Peyer's patch (tissue), 4 donors: ENCODE results near the gene FGGY. TPM values are rescaled to one million over a fixed set of nuclear protein-coding genes. Genes with fewer than 3 reads are reported as not detected.

Experiments used
- DNase-seq, 3 donors: peaks; one replicate each; pipeline ENCODE4 v3.0.0-alpha.2; 2017 to 2019
- H3K27ac ChIP-seq, 4 donors: fragments of 200-600 bp; sonication (generic); one replicate each; pipeline ENCODE4 v1.5.1; 2016 to 2019
- H3K27me3 ChIP-seq, 2 donors: fragments of 200-600 bp; sonication (generic); one replicate each; pipeline ENCODE4 v1.5.1; 2019
- H3K36me3 ChIP-seq, 3 donors: fragments of 200-600 bp; sonication (generic); one replicate each; pipeline ENCODE4 v1.5.1; 2016 to 2019
- H3K4me1 ChIP-seq, 4 donors: fragments of 200-600 bp; sonication (generic); one replicate each; pipeline ENCODE4 v1.5.1; 2016 to 2019
- H3K4me3 ChIP-seq, 4 donors: fragments of 200-600 bp; sonication (generic); 1 replicate in 3 of 4; 2 replicates in 1 of 4; pipeline ENCODE4 v1.5.1; 2016 to 2019; ENCODE audit warnings: mild to moderate bottlenecking in 1 of 4
- H3K9me3 ChIP-seq, 4 donors: fragments of 200-600 bp; sonication (generic); one replicate each; pipeline ENCODE4 v1.5.1; 2016 to 2019; ENCODE audit warnings: mild to moderate bottlenecking in 1 of 4
- POLR2A ChIP-seq, 2 donors: fragments of 450-650 bp; IDR thresholded peaks; one replicate each; pipeline ENCODE4 v1.5.1; 2017; ENCODE audit warnings: antibody characterized with exemption in 2 of 2, mild to moderate bottlenecking in 2 of 2, moderate library complexity in 2 of 2
- total RNA-seq, 4 donors: library from RNA; depleted of rRNA; stranded (reverse); fragments of >200 nt; gene quantifications; one replicate each; pipeline ENCODE4 v1.1.0, GENCODE V29; 2016
- TF ChIP-seq, protein P1 (sequence below), 6 experiments: fragments of 450-650 bp in 4 of 6; fragments of 200-600 bp in 2 of 6; sonication (generic) in 1 of 6; IDR thresholded peaks; one replicate each; pipeline ENCODE4 v1.5.1; 2017 to 2019; ENCODE audit warnings: antibody characterized with exemption in 6 of 6, mild to moderate bottlenecking in 3 of 6, moderate library complexity in 1 of 6

Gene FGGY
- total RNA-seq, 4 donors from 2014 or later, result 18.9 to 102 (median 33.6) TPM

DNA sequence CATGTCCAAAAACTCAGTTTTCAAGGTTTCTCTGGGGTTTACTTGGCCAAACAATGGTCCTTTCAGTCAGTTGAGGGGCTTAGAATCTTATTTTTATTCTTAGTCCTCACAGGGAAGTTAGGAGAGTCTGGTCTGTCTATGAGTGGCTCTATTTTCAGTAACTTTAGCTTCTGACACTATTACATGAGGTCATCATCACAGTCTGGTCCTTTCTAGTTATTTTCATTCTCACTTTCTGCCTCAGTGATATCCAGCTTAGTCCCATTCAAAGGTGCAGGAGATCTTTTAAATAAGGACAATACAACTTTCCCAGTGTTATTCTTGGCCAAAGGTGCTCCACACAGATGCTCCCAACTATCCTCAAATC lies 30.0 kb upstream of the FGGY start:
- no peaks in the 10 kb centered on the region for H3K36me3 ChIP-seq
- H3K27ac ChIP-seq, result peak overlapping the region in 1 of 4 donors; percentile 31
- H3K4me1 ChIP-seq, result no peaks in the 10 kb centered on the region
- DNase-seq, result no peak
- H3K4me3 ChIP-seq, result no peak overlapping the region
- H3K27me3 ChIP-seq, result no peaks in the 10 kb centered on the region
- TF ChIP-seq POLR2A (IDR thresholded peaks at IDR 0.05), result no peak
- TF ChIP-seq, protein P1, sequence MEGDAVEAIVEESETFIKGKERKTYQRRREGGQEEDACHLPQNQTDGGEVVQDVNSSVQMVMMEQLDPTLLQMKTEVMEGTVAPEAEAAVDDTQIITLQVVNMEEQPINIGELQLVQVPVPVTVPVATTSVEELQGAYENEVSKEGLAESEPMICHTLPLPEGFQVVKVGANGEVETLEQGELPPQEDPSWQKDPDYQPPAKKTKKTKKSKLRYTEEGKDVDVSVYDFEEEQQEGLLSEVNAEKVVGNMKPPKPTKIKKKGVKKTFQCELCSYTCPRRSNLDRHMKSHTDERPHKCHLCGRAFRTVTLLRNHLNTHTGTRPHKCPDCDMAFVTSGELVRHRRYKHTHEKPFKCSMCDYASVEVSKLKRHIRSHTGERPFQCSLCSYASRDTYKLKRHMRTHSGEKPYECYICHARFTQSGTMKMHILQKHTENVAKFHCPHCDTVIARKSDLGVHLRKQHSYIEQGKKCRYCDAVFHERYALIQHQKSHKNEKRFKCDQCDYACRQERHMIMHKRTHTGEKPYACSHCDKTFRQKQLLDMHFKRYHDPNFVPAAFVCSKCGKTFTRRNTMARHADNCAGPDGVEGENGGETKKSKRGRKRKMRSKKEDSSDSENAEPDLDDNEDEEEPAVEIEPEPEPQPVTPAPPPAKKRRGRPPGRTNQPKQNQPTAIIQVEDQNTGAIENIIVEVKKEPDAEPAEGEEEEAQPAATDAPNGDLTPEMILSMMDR (IDR thresholded peaks at IDR 0.05), result no peak
- no peaks in the 10 kb centered on the region for H3K9me3 ChIP-seq

DNA sequence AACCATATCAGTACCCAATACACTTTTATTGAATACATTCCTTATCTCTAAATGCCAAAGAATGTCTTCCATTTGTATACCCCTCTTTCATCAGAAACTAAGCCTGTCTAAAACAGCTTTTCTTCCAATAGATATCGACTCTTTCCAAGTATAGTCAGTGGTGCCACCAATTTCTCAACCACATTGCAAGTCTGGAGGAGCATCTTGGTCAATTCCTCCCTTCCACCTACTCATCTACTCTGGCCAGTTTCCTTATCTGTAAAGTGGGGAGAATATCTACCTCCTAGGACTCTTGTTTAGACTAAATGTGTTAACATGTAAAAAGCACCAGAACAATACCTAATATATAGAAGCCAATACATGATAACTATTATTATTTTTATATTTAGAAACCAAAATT lies 28.5 kb upstream of the FGGY start:
- Histone ChIP-seq H3K27ac (no peak overlapping the region), H3K4me3 (no peak overlapping the region), H3K4me1 (no peaks in the 10 kb centered on the region), H3K27me3 (no peaks in the 10 kb centered on the region), H3K9me3 (no peaks in the 10 kb centered on the region), H3K36me3 (no peaks in the 10 kb centered on the region)
- no peak for DNase-seq
- TF ChIP-seq, protein P1 (IDR thresholded peaks at IDR 0.05), result no peak
- TF ChIP-seq POLR2A (IDR thresholded peaks at IDR 0.05), result no peak

DNA sequence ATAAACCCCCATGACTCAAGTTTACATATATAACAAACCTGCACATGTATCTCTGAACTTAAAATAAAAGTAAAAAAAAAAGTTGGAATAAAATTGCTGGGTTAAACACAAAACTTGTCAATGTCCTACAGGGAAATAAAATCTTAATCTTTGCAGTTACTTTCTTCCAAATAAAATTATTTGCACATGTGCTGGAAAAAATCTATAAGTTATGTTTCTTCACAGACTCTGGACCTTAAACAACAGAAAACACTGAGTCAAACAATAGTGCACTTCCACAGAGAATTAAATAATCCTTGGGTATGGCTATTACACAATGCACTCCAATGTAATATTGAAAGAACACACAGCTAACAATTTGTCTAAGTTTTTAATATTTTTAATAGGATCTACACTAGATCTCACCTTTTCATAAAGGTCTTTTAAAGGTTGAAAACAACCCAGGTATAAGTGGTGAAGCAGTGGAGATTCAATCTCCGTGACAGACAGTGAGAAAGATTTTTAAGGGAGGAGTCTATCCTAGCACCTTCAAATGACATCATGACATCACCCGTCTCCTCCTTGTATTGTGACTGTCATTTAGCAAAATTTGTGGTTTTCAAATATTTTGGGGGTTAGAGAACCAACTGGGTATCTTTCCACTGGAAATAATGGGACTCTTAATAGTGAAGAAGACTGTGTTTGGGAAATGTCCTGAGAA lies 25.2 kb upstream of the FGGY start:
- Histone ChIP-seq H3K4me3 (no peak overlapping the region), H3K9me3 (no peaks in the 10 kb centered on the region), H3K27ac (no peak overlapping the region), H3K36me3 (no peaks in the 10 kb centered on the region), H3K27me3 (no peaks in the 10 kb centered on the region), H3K4me1 (no peaks in the 10 kb centered on the region)
- DNase-seq, result no peak
- TF ChIP-seq POLR2A (IDR thresholded peaks at IDR 0.05), result no peak
- TF ChIP-seq, protein P1 (IDR thresholded peaks at IDR 0.05), result no peak

DNA sequence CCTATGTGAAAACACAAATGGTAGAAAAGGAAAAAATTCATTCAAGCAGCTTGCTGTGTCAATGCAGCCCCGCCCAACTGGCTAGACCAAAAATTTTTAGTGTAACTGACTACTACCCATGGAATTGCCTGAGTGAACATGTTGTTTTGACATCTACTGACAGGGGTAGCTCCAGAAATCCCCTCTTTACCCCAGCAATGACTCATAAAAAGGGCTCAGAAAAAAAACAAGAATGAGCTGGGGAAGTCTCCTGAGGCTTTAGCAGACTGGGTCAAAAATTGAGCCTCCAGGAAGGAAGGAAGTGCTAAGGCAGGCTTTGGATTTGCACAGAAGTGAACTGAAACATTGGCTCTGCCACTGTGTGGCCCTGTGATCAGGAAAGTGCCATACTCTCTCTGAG lies 24.4 kb upstream of the FGGY start:
- no peaks in the 10 kb centered on the region for H3K27me3 ChIP-seq
- TF ChIP-seq, protein P1 (IDR thresholded peaks at IDR 0.05), result no peak
- H3K27ac ChIP-seq, result no peak overlapping the region
- no peak overlapping the region for H3K4me3 ChIP-seq
- no peaks in the 10 kb centered on the region for H3K36me3 ChIP-seq
- DNase-seq, result no peak
- no peaks in the 10 kb centered on the region for H3K9me3 ChIP-seq
- H3K4me1 ChIP-seq, result no peaks in the 10 kb centered on the region

- H3K4me1 ChIP-seq, result no peaks in the 10 kb centered on the region
- no peaks in the 10 kb centered on the region for H3K9me3 ChIP-seq
- H3K4me3 ChIP-seq, result no peak overlapping the region
- no peak for DNase-seq
- TF ChIP-seq POLR2A (IDR thresholded peaks at IDR 0.05), result no peak
- TF ChIP-seq, protein P1 (IDR thresholded peaks at IDR 0.05), result no peak
- H3K36me3 ChIP-seq, result no peaks in the 10 kb centered on the region
- H3K27me3 ChIP-seq, result no peaks in the 10 kb centered on the region
- H3K27ac ChIP-seq, result no peak overlapping the region
Observed at GRCh38 chr1:59276439-59276851, 20.4 kb upstream of the FGGY start.
